Measurements from ENCODE around the gene SYF2.

DNA sequence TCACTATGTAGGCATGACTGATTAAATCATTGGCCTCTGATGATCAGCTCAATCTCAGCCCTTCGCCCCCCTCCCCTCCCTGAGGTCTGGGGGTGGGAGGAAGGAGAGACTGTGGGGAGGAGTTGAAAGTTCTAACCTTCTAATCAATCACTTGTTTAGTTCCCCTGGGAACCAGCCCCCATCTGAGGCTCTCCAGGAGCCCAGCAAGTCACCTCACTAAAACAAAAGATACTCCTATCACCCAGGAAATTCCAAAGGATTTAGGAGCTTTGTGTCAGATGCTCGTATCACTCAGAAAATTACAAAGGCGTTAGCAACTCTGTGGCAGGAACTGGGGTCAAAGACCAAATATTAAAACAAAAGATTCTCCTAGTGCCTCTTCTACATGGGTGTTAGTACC lies 21.6 kb downstream of the SYF2 start:
- TF ChIP-seq, protein P1, sequence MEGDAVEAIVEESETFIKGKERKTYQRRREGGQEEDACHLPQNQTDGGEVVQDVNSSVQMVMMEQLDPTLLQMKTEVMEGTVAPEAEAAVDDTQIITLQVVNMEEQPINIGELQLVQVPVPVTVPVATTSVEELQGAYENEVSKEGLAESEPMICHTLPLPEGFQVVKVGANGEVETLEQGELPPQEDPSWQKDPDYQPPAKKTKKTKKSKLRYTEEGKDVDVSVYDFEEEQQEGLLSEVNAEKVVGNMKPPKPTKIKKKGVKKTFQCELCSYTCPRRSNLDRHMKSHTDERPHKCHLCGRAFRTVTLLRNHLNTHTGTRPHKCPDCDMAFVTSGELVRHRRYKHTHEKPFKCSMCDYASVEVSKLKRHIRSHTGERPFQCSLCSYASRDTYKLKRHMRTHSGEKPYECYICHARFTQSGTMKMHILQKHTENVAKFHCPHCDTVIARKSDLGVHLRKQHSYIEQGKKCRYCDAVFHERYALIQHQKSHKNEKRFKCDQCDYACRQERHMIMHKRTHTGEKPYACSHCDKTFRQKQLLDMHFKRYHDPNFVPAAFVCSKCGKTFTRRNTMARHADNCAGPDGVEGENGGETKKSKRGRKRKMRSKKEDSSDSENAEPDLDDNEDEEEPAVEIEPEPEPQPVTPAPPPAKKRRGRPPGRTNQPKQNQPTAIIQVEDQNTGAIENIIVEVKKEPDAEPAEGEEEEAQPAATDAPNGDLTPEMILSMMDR (conservative IDR thresholded peaks at IDR 0.05; ENCODE audit: low read length), result no peak
- no peak for TF ChIP-seq EZH2phosphoT487 (IDR thresholded peaks at IDR 0.05; ENCODE audit: borderline replicate concordance, low read depth, low read length)
